Stimulated activated CD8-positive, alpha-beta memory T cell treated with anti-CD3 and anti-CD28 coated beads, Interleukin-15, amount 100 ng/mL, for 1 hour (primary cell): ENCODE results near the gene LPP.

Experiments used
- DNase-seq: peaks from one replicate; pipeline ENCODE4 v3.0.0-alpha.2; 2020; ENCODE audit warnings: low read depth

The LPP gene

GRCh38 chr3:188473591-188474288, 319.8 kb downstream of the LPP start:
- no peak for DNase-seq

GRCh38 chr3:188476935-188477334, 323.0 kb downstream of the LPP start:
- DNase-seq: no peak

DNA sequence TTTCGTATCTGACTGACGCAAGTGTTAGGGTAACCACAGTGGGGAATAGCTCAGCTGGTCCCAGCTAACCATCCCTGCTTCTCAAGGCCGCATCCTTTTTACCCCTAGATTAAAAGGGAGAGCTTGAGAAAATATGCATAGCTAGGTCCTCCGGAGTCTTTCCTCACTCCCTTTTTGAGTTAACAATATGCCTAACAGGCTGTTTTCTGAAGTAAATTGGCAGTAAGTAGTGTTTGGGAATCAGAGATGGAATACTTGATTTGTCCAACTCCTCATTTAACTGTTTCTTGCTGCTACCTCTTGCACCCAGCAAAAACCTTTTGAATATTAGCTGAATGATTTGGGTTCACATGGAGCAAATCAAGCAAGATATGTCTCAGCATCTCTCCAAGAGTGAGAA, 326.1 kb downstream of the LPP start:
- DNase-seq: no peak

GRCh38 chr3:188482929-188483328, 329.0 kb downstream of the LPP start:
- DNase-seq: no peak

DNA sequence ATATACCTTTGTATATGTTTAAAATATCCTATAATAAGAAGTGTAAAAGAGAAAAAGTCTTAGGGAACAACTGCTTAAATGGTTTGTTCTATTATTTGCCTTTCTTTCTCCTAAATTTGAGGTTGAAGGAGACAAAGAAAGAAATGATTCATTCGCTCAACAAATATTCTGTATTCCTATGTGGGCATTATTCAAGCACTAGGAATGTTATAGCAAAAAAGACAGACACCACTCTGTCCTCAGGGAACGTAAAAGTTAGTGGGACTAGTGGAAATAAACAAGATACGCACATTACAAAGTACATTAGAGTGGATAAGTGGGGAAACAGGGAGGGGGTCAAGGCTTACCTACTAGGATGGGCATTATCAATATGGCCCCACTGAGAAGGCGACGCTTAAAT, 332.2 kb downstream of the LPP start:
- DNase-seq: no peak

DNA sequence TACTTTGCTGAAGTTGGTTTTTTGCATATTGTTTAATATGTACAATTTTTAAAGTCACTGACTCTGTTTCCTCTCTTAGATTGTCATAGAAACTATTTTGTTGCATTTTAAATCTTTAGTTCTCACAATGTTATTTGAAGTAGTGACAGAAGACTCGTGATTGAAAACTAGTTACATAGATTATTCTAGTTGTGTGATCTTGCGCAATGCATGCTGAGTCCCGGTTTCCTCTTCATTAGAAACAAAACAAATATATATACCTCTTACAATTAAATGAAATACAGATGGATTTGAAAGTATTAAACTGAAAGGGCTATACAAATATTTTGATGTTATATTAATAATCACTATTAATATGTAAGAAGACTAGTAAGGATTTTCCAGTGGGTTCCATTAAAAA, 333.0 kb downstream of the LPP start:
- no peak for DNase-seq

GRCh38 chr3:188487652-188488051, 333.7 kb downstream of the LPP start:
- DNase-seq: no peak

- DNase-seq: no peak
Measured at GRCh38 chr3:188488801-188489200, 334.8 kb downstream of the LPP start.

DNA sequence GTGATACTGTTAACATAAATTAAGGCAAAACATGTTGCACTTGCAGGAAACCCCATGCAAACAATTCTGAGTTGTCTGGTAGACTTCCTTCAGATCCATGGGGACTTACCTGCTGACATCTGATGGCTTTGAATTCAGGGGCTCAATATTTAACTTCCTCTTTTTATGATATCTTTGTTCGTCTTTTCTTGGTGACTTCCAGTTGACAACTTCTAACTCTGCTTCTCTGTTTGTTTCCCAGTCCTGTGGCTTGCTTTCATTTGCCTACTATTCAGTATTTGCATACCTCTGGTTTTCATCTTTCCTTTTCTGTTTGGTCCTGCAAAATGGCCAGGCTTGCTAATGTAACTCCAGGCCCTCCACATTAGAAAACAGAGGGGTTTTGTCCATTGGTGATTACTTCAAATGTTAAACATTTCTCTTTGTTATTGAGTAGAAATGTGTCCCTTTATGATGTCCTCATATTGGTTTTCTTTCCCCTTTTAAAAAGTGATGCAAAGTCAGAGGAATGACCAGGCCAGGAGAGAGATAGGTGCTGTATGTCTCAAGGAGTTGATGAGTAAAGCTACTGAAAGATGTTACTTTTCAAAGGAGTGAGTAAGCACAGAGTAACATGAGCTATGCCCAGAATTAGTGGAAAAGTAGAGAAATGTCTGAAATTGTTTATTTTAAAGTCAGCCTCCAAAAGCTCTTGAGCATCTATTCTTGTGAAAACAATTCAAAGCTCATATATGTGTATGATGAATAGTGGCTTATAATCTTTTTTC, 335.9 kb downstream of the LPP start:
- DNase-seq: no peak

DNA sequence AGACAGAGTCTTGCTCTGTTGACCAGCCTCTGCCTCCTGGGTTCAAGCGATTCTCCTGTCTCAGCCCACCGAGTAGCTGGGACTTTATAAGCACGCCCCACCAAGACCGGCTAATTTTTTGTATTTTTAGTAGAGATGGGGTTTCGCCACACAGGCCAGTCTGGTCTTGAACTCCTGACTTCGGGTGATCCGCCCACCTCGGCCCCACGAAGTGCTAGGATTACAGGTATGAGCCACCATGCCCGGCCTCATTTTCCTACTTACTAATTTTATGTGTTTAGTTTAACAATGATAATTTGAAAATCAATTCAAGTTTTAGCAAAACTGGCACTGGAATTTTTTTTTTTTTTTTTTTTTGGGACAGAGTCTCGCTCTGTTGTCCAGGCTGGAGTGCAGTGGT, 336.5 kb downstream of the LPP start:
- DNase-seq: no peak

- no peak for DNase-seq
Measured at GRCh38 chr3:188491276-188491687, 337.3 kb downstream of the LPP start.

DNA sequence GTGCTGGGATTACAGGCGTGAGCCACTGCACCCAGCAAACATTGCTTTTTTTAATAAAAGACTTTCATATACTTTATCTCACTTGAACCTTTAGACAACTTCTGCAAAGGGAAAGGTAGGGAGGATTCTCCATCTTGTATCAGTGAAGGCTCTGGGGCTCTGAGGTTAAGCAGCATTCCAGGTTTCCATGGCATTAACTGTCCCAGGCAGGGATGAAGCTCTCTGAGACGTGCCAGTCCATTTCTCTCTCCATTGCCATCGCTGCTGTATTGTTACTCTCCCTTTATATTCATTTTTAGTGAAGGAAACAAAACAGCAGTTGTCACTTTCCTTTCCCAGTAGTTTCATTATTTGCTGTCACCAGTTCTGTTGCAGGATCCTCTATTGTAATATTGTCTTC, 342.4 kb downstream of the LPP start:
- no peak for DNase-seq

DNA sequence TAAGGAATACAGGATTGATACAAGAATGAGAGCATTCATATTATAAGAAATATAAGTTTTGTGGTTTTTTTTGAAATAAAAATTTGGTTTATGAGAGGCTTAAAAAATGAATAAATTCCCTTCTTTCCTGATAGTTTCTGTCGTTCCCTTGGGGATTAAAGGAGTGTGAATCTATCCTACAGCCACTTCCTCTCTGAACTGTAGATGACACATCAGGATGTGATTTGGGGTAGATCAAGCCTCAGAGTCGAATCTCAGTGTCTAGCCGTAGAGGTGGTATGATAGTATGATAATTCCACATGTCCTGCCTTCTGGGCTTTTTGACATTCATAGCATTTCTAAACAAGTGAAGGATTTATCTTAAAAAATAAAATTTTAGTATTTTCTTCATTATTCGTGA, 343.1 kb downstream of the LPP start:
- DNase-seq: no peak

DNA sequence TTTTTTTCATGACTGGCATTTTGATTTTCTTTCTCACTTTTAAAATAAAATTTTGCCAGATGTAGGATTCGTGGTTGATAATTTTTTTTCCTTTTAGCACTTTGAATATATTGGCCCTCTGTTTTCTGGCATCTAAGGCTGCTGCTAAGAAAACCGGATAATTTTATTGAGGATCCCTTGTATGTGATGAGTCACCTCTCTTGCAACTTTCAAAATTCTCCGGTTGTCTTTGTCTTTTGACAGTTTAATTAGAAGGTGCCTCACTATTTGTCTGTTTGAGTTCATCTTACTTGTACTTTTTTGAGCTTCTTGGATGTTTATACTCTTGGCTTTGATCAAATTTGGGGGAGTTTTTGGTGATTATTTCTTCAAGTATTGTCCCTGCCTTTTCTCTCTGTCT, 349.7 kb downstream of the LPP start:
- no peak for DNase-seq

- DNase-seq: no peak
Measured at GRCh38 chr3:188505151-188505550, 351.2 kb downstream of the LPP start.

- no peak for DNase-seq
Measured at GRCh38 chr3:188505911-188506310, 352.0 kb downstream of the LPP start.

- no peak for DNase-seq
Measured at GRCh38 chr3:188506446-188506845, 352.5 kb downstream of the LPP start.

GRCh38 chr3:188507244-188507720, 353.3 kb downstream of the LPP start:
- no peak for DNase-seq

GRCh38 chr3:188508454-188508853, 354.5 kb downstream of the LPP start:
- no peak for DNase-seq

DNA sequence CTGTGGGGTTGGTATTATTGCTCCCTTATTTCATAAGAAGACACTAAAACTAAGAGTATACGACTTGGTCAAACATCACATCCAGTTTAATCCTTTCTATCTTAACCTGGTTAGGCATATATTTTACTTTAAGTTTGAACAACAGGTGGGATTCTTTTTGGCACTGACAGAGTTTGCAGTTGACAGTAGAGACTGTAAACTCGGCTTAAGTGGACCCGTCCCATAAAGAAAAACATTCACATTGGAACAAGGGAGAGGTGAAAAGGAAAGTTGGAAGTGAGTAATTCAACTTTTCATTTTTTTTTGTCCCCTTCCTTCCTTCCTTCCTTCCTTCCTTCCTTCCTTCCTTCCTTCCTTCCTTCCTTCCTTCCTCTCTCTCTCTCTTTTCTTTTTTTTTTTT, 355.4 kb downstream of the LPP start:
- DNase-seq: no peak

- DNase-seq: no peak
Measured at GRCh38 chr3:188510366-188510765, 356.4 kb downstream of the LPP start.

GRCh38 chr3:188513662-188514328, 359.8 kb downstream of the LPP start:
- DNase-seq: no peak

GRCh38 chr3:188516515-188516914, 362.6 kb downstream of the LPP start:
- DNase-seq: no peak
